Adipocyte (in vitro differentiated cells): Measurements from ENCODE around the gene TMIGD3.
"Not testable (repeated sequence)": the region's sequence is repeated elsewhere in the genome, so short reads cannot be mapped to it uniquely, and the experiment has no call there.

ENCODE experiments used
- DNase-seq: peaks from one replicate; pipeline ENCODE4 v3.0.0-alpha.2; 2015; ENCODE audit warnings: low read depth
- H3K27me3 ChIP-seq: replicated peaks from 2 replicates; pipeline ENCODE4 v1.7.0; 2013; ENCODE audit warnings: mild to moderate bottlenecking, low read length, moderate library complexity; ENCODE audit not compliant: control insufficient read depth, insufficient read depth
- H3K36me3 ChIP-seq: 2 replicates; pipeline ENCODE4 v1.7.0; 2013; ENCODE audit warnings: low read length, mild to moderate bottlenecking, moderate library complexity; ENCODE audit not compliant: control insufficient read depth, insufficient read depth, severe bottlenecking
- H3K4me1 ChIP-seq: 2 replicates; pipeline ENCODE4 v1.7.0; 2013; ENCODE audit warnings: mild to moderate bottlenecking, low read length, moderate library complexity; ENCODE audit not compliant: control insufficient read depth, insufficient read depth
- H3K4me3 ChIP-seq: 2 replicates; pipeline ENCODE4 v1.7.0; 2013; ENCODE audit warnings: mild to moderate bottlenecking, low read length, moderate library complexity
- H3K9ac ChIP-seq: 2 replicates; pipeline ENCODE4 v1.7.0; 2013; ENCODE audit warnings: mild to moderate bottlenecking, low read length, moderate library complexity
- H3K9me3 ChIP-seq: 2 replicates; pipeline ENCODE4 v1.7.0; 2013; ENCODE audit warnings: mild to moderate bottlenecking, low read length, moderate library complexity; ENCODE audit not compliant: control insufficient read depth

TMIGD3 gene

GRCh38 chr1:111503585-111504060 lies at the start of gene TMIGD3, which contains the start of gene ADORA3:
TMIGD3 (minus strand) TSS chr1:111503633; CDS start chr1:111503354, 279 bp downstream.
ADORA3 (minus strand) TSS chr1:111503633; CDS start chr1:111503354, 279 bp downstream.
- Histone ChIP-seq H3K27me3 (peaks cover 22% of the 10 kb centered on the region), H3K9ac (no peak within 1 kb of the TSS), H3K4me3 (no peak within 1 kb of the TSS), H3K4me1 (peaks cover 13% of the 10 kb centered on the region), H3K36me3 (no peaks in the 10 kb centered on the region), H3K9me3 (no peaks in the 10 kb centered on the region)
- DNase-seq = no peak

GRCh38 chr1:111553196-111553595 lies 49.8 kb upstream of the TMIGD3 start:
- Histone ChIP-seq H3K9me3 (no peaks in the 10 kb centered on the region), H3K4me3 (no peak overlapping the region), H3K9ac (no peak overlapping the region), H3K27me3 (no peaks in the 10 kb centered on the region), H3K4me1 (peaks cover 7% of the 10 kb centered on the region), H3K36me3 (no peaks in the 10 kb centered on the region)
- DNase-seq = peak; percentile 33

GRCh38 chr1:111552587-111552986 lies 49.2 kb upstream of the TMIGD3 start:
- Histone ChIP-seq H3K27me3 (no peaks in the 10 kb centered on the region), H3K4me3 (no peak overlapping the region), H3K36me3 (no peaks in the 10 kb centered on the region), H3K9me3 (no peaks in the 10 kb centered on the region), H3K4me1 (peaks cover 7% of the 10 kb centered on the region), H3K9ac (no peak overlapping the region)
- DNase-seq = no peak

GRCh38 chr1:111551623-111552411 lies 48.4 kb upstream of the TMIGD3 start:
- H3K36me3 ChIP-seq = no peaks in the 10 kb centered on the region
- H3K4me1 ChIP-seq = peaks cover 7% of the 10 kb centered on the region
- H3K4me3 ChIP-seq = no peak overlapping the region
- no peak overlapping the region for H3K9ac ChIP-seq
- no peaks in the 10 kb centered on the region for H3K27me3 ChIP-seq
- no peaks in the 10 kb centered on the region for H3K9me3 ChIP-seq
- no peak for DNase-seq

GRCh38 chr1:111547786-111548185 lies 44.4 kb upstream of the TMIGD3 start:
- not testable (repeated sequence) for H3K9ac ChIP-seq, DNase-seq, H3K4me1 ChIP-seq, H3K9me3 ChIP-seq, H3K4me3 ChIP-seq, H3K27me3 ChIP-seq, H3K36me3 ChIP-seq

- H3K9ac ChIP-seq = no peak overlapping the region
- peaks cover 10% of the 10 kb centered on the region for H3K4me1 ChIP-seq
- H3K36me3 ChIP-seq = no peaks in the 10 kb centered on the region
- H3K4me3 ChIP-seq = no peak overlapping the region
- no peak for DNase-seq
- H3K27me3 ChIP-seq = no peaks in the 10 kb centered on the region
- no peaks in the 10 kb centered on the region for H3K9me3 ChIP-seq
Observed at GRCh38 chr1:111542187-111542586, 38.8 kb upstream of the TMIGD3 start.

GRCh38 chr1:111541721-111542120 lies 38.3 kb upstream of the TMIGD3 start:
- no peak overlapping the region for H3K4me3 ChIP-seq
- no peaks in the 10 kb centered on the region for H3K36me3 ChIP-seq
- peaks cover 10% of the 10 kb centered on the region for H3K4me1 ChIP-seq
- H3K27me3 ChIP-seq = no peaks in the 10 kb centered on the region
- DNase-seq = no peak
- no peak overlapping the region for H3K9ac ChIP-seq
- H3K9me3 ChIP-seq = no peaks in the 10 kb centered on the region

GRCh38 chr1:111540928-111541327 lies 37.5 kb upstream of the TMIGD3 start:
- Histone ChIP-seq H3K4me3 (no peak overlapping the region), H3K4me1 (peaks cover 10% of the 10 kb centered on the region), H3K36me3 (no peaks in the 10 kb centered on the region), H3K9me3 (no peaks in the 10 kb centered on the region), H3K9ac (no peak overlapping the region), H3K27me3 (no peaks in the 10 kb centered on the region)
- no peak for DNase-seq

- Histone ChIP-seq H3K4me1 (peaks cover 10% of the 10 kb centered on the region), H3K4me3 (no peak overlapping the region), H3K27me3 (no peaks in the 10 kb centered on the region), H3K36me3 (no peaks in the 10 kb centered on the region), H3K9ac (no peak overlapping the region), H3K9me3 (no peaks in the 10 kb centered on the region)
- peak; percentile 26 for DNase-seq
Observed at GRCh38 chr1:111538343-111539025, 35.1 kb upstream of the TMIGD3 start.

- H3K9me3 ChIP-seq = no peaks in the 10 kb centered on the region
- DNase-seq = no peak
- H3K36me3 ChIP-seq = no peaks in the 10 kb centered on the region
- no peaks in the 10 kb centered on the region for H3K27me3 ChIP-seq
- H3K4me1 ChIP-seq = peaks cover 5% of the 10 kb centered on the region
- H3K9ac ChIP-seq = no peak overlapping the region
- H3K4me3 ChIP-seq = no peak overlapping the region
Observed at GRCh38 chr1:111535256-111536191, 32.1 kb upstream of the TMIGD3 start.

- H3K36me3 ChIP-seq = no peaks in the 10 kb centered on the region
- H3K4me1 ChIP-seq = peaks cover 4% of the 10 kb centered on the region
- H3K4me3 ChIP-seq = no peak overlapping the region
- H3K9me3 ChIP-seq = peaks cover 6% of the 10 kb centered on the region
- no peak for DNase-seq
- H3K9ac ChIP-seq = no peak overlapping the region
- H3K27me3 ChIP-seq = no peaks in the 10 kb centered on the region
Observed at GRCh38 chr1:111520053-111520452, 16.6 kb upstream of the TMIGD3 start.
